ENCODE results near the gene XXYLT1.

Gene XXYLT1

GRCh38 chr3:195019335-195019734 is 251.6 kb downstream of the XXYLT1 start:
- Mint-ChIP-seq H3K9me3 (peaks cover 27% of the 10 kb centered on the region), H3K4me3 (no peak overlapping the region), H3K4me1 (peaks cover 5% of the 10 kb centered on the region), H3K27me3 (ENCODE audit: low read depth, poor library complexity) (peaks cover 33% of the 10 kb centered on the region), H3K27ac (no peak overlapping the region), H3K36me3 (ENCODE audit: low read depth) (no peaks in the 10 kb centered on the region)
- DNase-seq = no peak
- no peak for TF ChIP-seq CTCF (IDR thresholded peaks at IDR 0.05)

All from nephron progenitor cell (in vitro differentiated cells).